Bone marrow (tissue), 2 donors: ENCODE measurements around the gene GCNA.
"Not testable (repeated sequence)": the region's sequence is repeated elsewhere in the genome, so short reads cannot be mapped to it uniquely, and the experiment has no call there.

Source experiments
- DNase-seq, 2 donors: peaks; one replicate each; lab custom pipeline; 2025; lab: John Stamatoyannopoulos, UW

The GCNA gene

GRCh38 chrX:71558920-71559319, 19.3 kb upstream of the GCNA start:
- no peak for DNase-seq

- DNase-seq, result not testable (repeated sequence)
Observed at GRCh38 chrX:71559773-71560172, 18.5 kb upstream of the GCNA start.

- no peak for DNase-seq
Observed at GRCh38 chrX:71563921-71564320, 14.3 kb upstream of the GCNA start.

GRCh38 chrX:71565474-71566041, 12.7 kb upstream of the GCNA start:
- DNase-seq, result no peak

GRCh38 chrX:71571390-71571789, 6.8 kb upstream of the GCNA start:
- not testable (repeated sequence) for DNase-seq

- DNase-seq, result no peak
Observed at GRCh38 chrX:71573590-71573989, 4.6 kb upstream of the GCNA start.

- no peak for DNase-seq
Observed at GRCh38 chrX:71577682-71578081, 555 bp upstream of the GCNA start.

- DNase-seq, result no peak
Observed at GRCh38 chrX:71579136-71579989, 1.1 kb downstream of the GCNA start.

GRCh38 chrX:71579990-71580380, 1.7 kb downstream of the GCNA start:
- DNase-seq, result no peak

- no peak for DNase-seq
Observed at GRCh38 chrX:71581210-71581609, 3.0 kb downstream of the GCNA start.

- DNase-seq, result no peak
Observed at GRCh38 chrX:71586929-71587328, 8.7 kb downstream of the GCNA start.

GRCh38 chrX:71593210-71593609, 15.0 kb downstream of the GCNA start:
- not testable (repeated sequence) for DNase-seq

GRCh38 chrX:71599965-71600364, 21.7 kb downstream of the GCNA start:
- no peak for DNase-seq

GRCh38 chrX:71603618-71604017, 25.4 kb downstream of the GCNA start:
- DNase-seq, result no peak

- DNase-seq, result no peak
Observed at GRCh38 chrX:71604141-71604540, 25.9 kb downstream of the GCNA start.

GRCh38 chrX:71604796-71605568, 26.7 kb downstream of the GCNA start:
- DNase-seq, result no peak

- no peak for DNase-seq
Observed at GRCh38 chrX:71606536-71607216, 28.4 kb downstream of the GCNA start.

- no peak for DNase-seq
Observed at GRCh38 chrX:71607488-71607887, 29.3 kb downstream of the GCNA start.

- DNase-seq, result no peak
Observed at GRCh38 chrX:71609095-71609750, 31.0 kb downstream of the GCNA start.

- DNase-seq, result not testable (repeated sequence)
Observed at GRCh38 chrX:71611736-71612135, 33.5 kb downstream of the GCNA start.

GRCh38 chrX:71612256-71612655, 34.0 kb downstream of the GCNA start:
- DNase-seq, result no peak

GRCh38 chrX:71615056-71615455, 36.8 kb downstream of the GCNA start:
- no peak for DNase-seq
